GM12878 (cell line): ENCODE measurements around the gene DQX1. TPM values are rescaled to one million over a fixed set of nuclear protein-coding genes. Genes with fewer than 3 reads are reported as not detected.

Experiments
- ATAC-seq: fragments of 200-7000 bp; cut with Tn5 transposase; 3 replicates; pipeline ENCODE4 v1.9.1; 2020; ENCODE audit warnings: mild to moderate bottlenecking, moderate library complexity
- BruUV-seq: library from RNA; stranded (reverse); fragments of 400-500 nt; replicated peaks from 2 replicates; lab custom pipeline; 2021; lab: Mats Ljungman, UMichigan
- CTCF ChIA-PET: fragments of 300-600 bp; sonication (Branson Sonifier 250); formaldehyde crosslinking; extraction: SDS; loops from one replicate; lab custom pipeline; 2021; ENCODE audit warnings: inconsistent platforms; lab: Yijun Ruan, JAX
- POLR2A ChIA-PET: fragments of 350-600 bp; formaldehyde crosslinking; extraction: SDS; loops from one replicate; lab custom pipeline; 2021; ENCODE audit warnings: inconsistent platforms; lab: Charles Lee
- RAD21 ChIA-PET: fragments of 300-600 bp; sonication (Branson Sonifier 250); formaldehyde crosslinking; loops from one replicate; lab custom pipeline; 2023; ENCODE audit warnings: antibody characterized with exemption; ENCODE audit not compliant: unreplicated experiment; lab: Charles Lee
- SMC1A ChIA-PET: fragments of 300-600 bp; sonication (Branson Sonifier 250); formaldehyde crosslinking; loops from one replicate; lab custom pipeline; 2023; ENCODE audit not compliant: unreplicated experiment, uncharacterized antibody; lab: Charles Lee
- DNase-seq: peaks from one replicate; pipeline ENCODE4 v3.0.0-alpha.2; 2011; ENCODE audit warnings: low read depth, low spot score
- FAIRE-seq: peaks from 3 replicates; lab custom pipeline; 2011; peaks lifted over from hg19 to GRCh38; lab: Jason Lieb, UNC
- H2AFZ ChIP-seq: 2 replicates; pipeline ENCODE4 v1.6.0; 2011; ENCODE audit warnings: low read depth, low read length, control low read depth; ENCODE audit not compliant: control insufficient read depth
- H3K27ac ChIP-seq: 2 replicates; pipeline ENCODE4 v1.5.1; 2011; ENCODE audit warnings: control low read depth; ENCODE audit not compliant: control insufficient read depth, insufficient read depth
- H3K27me3 ChIP-seq, 2 experiments: replicated peaks in 1 of 2; 2 replicates each; pipeline versions ENCODE4 v1.6.0 to v1.6.1; 2011; ENCODE audit warnings: low read length in 1 of 2; ENCODE audit not compliant: control insufficient read depth in 2 of 2, insufficient read depth in 2 of 2
- H3K36me3 ChIP-seq, 2 experiments: 2 replicates each; pipeline ENCODE4 v1.5.1; 2011; ENCODE audit warnings: low read length in 1 of 2; ENCODE audit not compliant: control insufficient read depth in 2 of 2, insufficient read depth in 2 of 2
- H3K4me1 ChIP-seq: 2 replicates; pipeline ENCODE4 v1.6.1; 2011; ENCODE audit warnings: mild to moderate bottlenecking, low read length, moderate library complexity, mixed read lengths; ENCODE audit not compliant: control insufficient read depth, insufficient read depth
- H3K4me2 ChIP-seq: 2 replicates; pipeline ENCODE4 v1.6.0; 2011; ENCODE audit warnings: control low read depth; ENCODE audit not compliant: control insufficient read depth, insufficient read depth
- H3K4me3 ChIP-seq: fragments of 200-600 bp; sonication (generic); 2 replicates; pipeline ENCODE4 v1.5.1; 2016
- H3K79me2 ChIP-seq: 2 replicates; pipeline ENCODE4 v1.6.0; 2011; ENCODE audit warnings: low read length; ENCODE audit not compliant: control insufficient read depth, insufficient read depth
- H3K9ac ChIP-seq: 2 replicates; pipeline ENCODE4 v1.8.0; 2011; ENCODE audit warnings: low read length, control low read depth, mixed read lengths; ENCODE audit not compliant: control insufficient read depth, insufficient read depth
- H3K9me3 ChIP-seq: replicated peaks from 3 replicates; pipeline ENCODE4 v1.5.1; 2011; ENCODE audit warnings: mild to moderate bottlenecking, low read length; ENCODE audit not compliant: control insufficient read depth, insufficient read depth
- H4K20me1 ChIP-seq: 2 replicates; pipeline ENCODE4 v1.6.0; 2011; ENCODE audit not compliant: control insufficient read depth, insufficient read depth
- CREM ChIP-seq: IDR thresholded peaks from 2 replicates; pipeline ENCODE4 v1.6.1; 2014; ENCODE audit warnings: antibody characterized with exemption, low read depth
- DPF2 ChIP-seq: fragments of 450-650 bp; IDR thresholded peaks from 2 replicates; pipeline ENCODE4 v1.6.1; 2017; ENCODE audit warnings: mild to moderate bottlenecking
- PML ChIP-seq: IDR thresholded peaks from 2 replicates; pipeline ENCODE4 v1.6.1; 2012; ENCODE audit warnings: low read length, inconsistent platforms
- RCOR1 ChIP-seq: conservative IDR thresholded peaks from 2 replicates; pipeline ENCODE4 v1.6.1; 2012; ENCODE audit warnings: low read depth, low read length, improper control_type of control experiment
- SMAD1 ChIP-seq: fragments of 450-650 bp; IDR thresholded peaks from 2 replicates; pipeline ENCODE4 v1.6.1; 2018; ENCODE audit warnings: mild to moderate bottlenecking, low read depth; ENCODE audit not compliant: partially characterized antibody
- WGBS: methylation state at CpG from one replicate; pipeline ENCODE4 v1.1.6; 2016; ENCODE audit warnings: low lambda C conversion rate; ENCODE audit not compliant: insufficient replicate concordance, insufficient coverage; ENCODE audit errors: missing lambda C conversion rate; 5-methylcytosine and 5-hydroxymethylcytosine counted together
- in situ Hi-C: fragments of 300-500 bp; cut with MboI; formaldehyde crosslinking; loops from 9 replicates; pipeline ENCODE4 v1.14.3; 2018; ENCODE audit warnings: mixed read lengths
- intact Hi-C: fragments of 100-400 bp; cut with micrococcal nuclease; formaldehyde crosslinking; loops from one replicate; pipeline ENCODE4 v1.14.2; 2022; ENCODE audit not compliant: unreplicated experiment
- polyA plus RNA-seq, 11 experiments: library from polyadenylated mRNA; depleted of rRNA in 4 of 11; unstranded in 6 of 11; stranded (reverse) in 5 of 11; fragments of >200 nt; fragmentation: Nextera tagmentation in 4 of 11; fragmentation: Illumina TruSeq in 1 of 11; extraction: Ambion mirVana in 4 of 11; extraction: Trizol in 1 of 11; gene quantifications; 1 replicate in 1 of 11; 2 replicates in 10 of 11; pipeline versions ENCODE4 v1.2.1 to v1.2.3, GENCODE V29; 2011 to 2016; ENCODE audit warnings: inconsistent platforms in 2 of 11, missing spikeins in 2 of 11, low read depth in 1 of 11
- total RNA-seq, 4 experiments: library from RNA; depleted of rRNA in 3 of 4; stranded (reverse); fragments of >200 nt in 3 of 4; fragmentation: Illumina TruSeq in 1 of 4; extraction: Trizol in 1 of 4; gene quantifications; 2 replicates each; pipeline versions ENCODE4 v1.2.1 to v1.2.3, GENCODE V29; 2013 to 2021
- TF ChIP-seq, protein P1 (sequence below): fragments of 150-350 bp; IDR thresholded peaks from 2 replicates; pipeline ENCODE4 v1.6.1; 2016; ENCODE audit warnings: low read depth, low read length
- TF ChIP-seq, protein P2 (sequence below): IDR thresholded peaks from 2 replicates; pipeline ENCODE4 v1.6.1; 2012; ENCODE audit warnings: low read depth, low read length, improper control_type of control experiment

DQX1 gene
- total and polyA plus RNA-seq, 10 of the 15 experiments (the other 5 are each of a cell fraction or from before 2014, with no cell fraction given): 0.34 to 2.1 (median 0.86) TPM

GRCh38 chr2:74501335-74502071 is 24.5 kb downstream of the DQX1 start:
- Histone ChIP-seq H3K4me3 (no peak overlapping the region), H3K4me2 (no peak overlapping the region), H3K9ac (no peak overlapping the region), H3K79me2 (peaks cover 6% of the 10 kb centered on the region), H2AFZ (no peak overlapping the region), H3K9me3 (no peaks in the 10 kb centered on the region), H4K20me1 (no peaks in the 10 kb centered on the region), H3K36me3 (peaks cover 0 to 7% of the 10 kb centered on the region in 2 experiments; a peak in 1 of 4 replicates), H3K27me3 (peaks cover 15 to 25% of the 10 kb centered on the region in 2 experiments; a peak in 3 of 4 replicates), H3K4me1 (peaks cover 27% of the 10 kb centered on the region), H3K27ac (no peak overlapping the region)
- WGBS: 87% methylated on average over 18 of the region's 18 CpGs
- no peak for FAIRE-seq
- ATAC-seq: no peak
- BruUV-seq: no TSS peak
- ChIA-PET RAD21 (interaction anchor here (0.8 to 2.9 kb wide), 6 partner anchors 18 to 87 kb away, joined by 3 to 10 read pairs (median 6); partner anchors contain the start of genes AUP1, CCDC142, HTRA2 and INO80B), POLR2A (interaction anchor here (1.1 to 1.9 kb wide), 2 partner anchors 27 to 110 kb away, joined by 3 to 4 read pairs; partner anchors contain the start of gene AUP1), SMC1A (interaction anchor here (1.2 to 7.0 kb wide), 4 partner anchors 9 to 85 kb away, joined by 3 to 71 read pairs (median 4); no protein-coding TSS in a partner anchor), CTCF (interaction anchor here (1.4 to 13.9 kb wide), 4 partner anchors 19 to 85 kb away, joined by 4 to 231 read pairs (median 84); partner anchors contain the start of genes AUP1, CCDC142, DQX1 and HTRA2)
- intact Hi-C loops (loop anchor here (2.0 kb wide), 1 partner anchor 19 kb away; the partner anchor contains the start of genes CCDC142 and TTC31), in situ Hi-C loops (no loop called here)
- TF ChIP-seq, protein P1, sequence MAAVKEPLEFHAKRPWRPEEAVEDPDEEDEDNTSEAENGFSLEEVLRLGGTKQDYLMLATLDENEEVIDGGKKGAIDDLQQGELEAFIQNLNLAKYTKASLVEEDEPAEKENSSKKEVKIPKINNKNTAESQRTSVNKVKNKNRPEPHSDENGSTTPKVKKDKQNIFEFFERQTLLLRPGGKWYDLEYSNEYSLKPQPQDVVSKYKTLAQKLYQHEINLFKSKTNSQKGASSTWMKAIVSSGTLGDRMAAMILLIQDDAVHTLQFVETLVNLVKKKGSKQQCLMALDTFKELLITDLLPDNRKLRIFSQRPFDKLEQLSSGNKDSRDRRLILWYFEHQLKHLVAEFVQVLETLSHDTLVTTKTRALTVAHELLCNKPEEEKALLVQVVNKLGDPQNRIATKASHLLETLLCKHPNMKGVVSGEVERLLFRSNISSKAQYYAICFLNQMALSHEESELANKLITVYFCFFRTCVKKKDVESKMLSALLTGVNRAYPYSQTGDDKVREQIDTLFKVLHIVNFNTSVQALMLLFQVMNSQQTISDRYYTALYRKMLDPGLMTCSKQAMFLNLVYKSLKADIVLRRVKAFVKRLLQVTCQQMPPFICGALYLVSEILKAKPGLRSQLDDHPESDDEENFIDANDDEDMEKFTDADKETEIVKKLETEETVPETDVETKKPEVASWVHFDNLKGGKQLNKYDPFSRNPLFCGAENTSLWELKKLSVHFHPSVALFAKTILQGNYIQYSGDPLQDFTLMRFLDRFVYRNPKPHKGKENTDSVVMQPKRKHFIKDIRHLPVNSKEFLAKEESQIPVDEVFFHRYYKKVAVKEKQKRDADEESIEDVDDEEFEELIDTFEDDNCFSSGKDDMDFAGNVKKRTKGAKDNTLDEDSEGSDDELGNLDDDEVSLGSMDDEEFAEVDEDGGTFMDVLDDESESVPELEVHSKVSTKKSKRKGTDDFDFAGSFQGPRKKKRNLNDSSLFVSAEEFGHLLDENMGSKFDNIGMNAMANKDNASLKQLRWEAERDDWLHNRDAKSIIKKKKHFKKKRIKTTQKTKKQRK: no peak
- no peak for TF ChIP-seq SMAD1
- TF ChIP-seq, protein P2, sequence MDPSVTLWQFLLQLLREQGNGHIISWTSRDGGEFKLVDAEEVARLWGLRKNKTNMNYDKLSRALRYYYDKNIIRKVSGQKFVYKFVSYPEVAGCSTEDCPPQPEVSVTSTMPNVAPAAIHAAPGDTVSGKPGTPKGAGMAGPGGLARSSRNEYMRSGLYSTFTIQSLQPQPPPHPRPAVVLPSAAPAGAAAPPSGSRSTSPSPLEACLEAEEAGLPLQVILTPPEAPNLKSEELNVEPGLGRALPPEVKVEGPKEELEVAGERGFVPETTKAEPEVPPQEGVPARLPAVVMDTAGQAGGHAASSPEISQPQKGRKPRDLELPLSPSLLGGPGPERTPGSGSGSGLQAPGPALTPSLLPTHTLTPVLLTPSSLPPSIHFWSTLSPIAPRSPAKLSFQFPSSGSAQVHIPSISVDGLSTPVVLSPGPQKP: no peak
- TF ChIP-seq PML: no peak
- TF ChIP-seq DPF2: no peak
- TF ChIP-seq RCOR1: no peak
- TF ChIP-seq CREM: no peak
- DNase-seq: no peak
